OCI-LY3 (cell line): ENCODE results near the gene SAMM50.

Source experiments
- EZH2phosphoT487 ChIP-seq: fragments of 200-600 bp; shearing (Covaris generic); IDR thresholded peaks from 2 replicates; pipeline ENCODE4 v1.6.1; 2018; ENCODE audit warnings: antibody characterized with exemption, mixed run types, low read depth
- TF ChIP-seq, protein P1 (sequence below): fragments of 200-600, 300-600 bp; sonication (generic); IDR thresholded peaks from 2 replicates; pipeline ENCODE4 v1.5.1; 2014; ENCODE audit warnings: antibody characterized with exemption, low read length, low read depth

DNA sequence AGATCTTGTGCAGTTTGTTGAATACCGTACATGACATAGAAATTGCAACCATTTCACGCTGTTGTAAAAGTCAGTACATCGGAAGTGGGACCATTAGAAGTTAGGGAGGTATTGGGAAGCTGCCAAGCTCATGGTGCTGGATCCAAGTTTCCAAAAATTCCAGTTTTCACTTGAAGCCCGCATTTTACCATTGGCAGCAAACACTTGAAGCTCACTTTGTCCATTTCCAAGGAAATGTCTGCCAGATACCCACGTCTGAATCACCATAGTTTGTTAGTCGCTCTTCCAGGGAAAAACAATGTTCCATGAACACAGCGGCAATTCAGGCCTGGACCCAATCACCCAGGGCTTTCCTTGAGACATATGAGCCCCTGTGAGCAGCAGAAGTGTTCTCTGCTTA is 46.3 kb downstream of the SAMM50 start:
- TF ChIP-seq, protein P1, sequence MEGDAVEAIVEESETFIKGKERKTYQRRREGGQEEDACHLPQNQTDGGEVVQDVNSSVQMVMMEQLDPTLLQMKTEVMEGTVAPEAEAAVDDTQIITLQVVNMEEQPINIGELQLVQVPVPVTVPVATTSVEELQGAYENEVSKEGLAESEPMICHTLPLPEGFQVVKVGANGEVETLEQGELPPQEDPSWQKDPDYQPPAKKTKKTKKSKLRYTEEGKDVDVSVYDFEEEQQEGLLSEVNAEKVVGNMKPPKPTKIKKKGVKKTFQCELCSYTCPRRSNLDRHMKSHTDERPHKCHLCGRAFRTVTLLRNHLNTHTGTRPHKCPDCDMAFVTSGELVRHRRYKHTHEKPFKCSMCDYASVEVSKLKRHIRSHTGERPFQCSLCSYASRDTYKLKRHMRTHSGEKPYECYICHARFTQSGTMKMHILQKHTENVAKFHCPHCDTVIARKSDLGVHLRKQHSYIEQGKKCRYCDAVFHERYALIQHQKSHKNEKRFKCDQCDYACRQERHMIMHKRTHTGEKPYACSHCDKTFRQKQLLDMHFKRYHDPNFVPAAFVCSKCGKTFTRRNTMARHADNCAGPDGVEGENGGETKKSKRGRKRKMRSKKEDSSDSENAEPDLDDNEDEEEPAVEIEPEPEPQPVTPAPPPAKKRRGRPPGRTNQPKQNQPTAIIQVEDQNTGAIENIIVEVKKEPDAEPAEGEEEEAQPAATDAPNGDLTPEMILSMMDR = no peak
- no peak for TF ChIP-seq EZH2phosphoT487
